ENCODE results near the gene CTPS2. TPM values are rescaled to one million over a fixed set of nuclear protein-coding genes. Genes with fewer than 3 reads are reported as not detected.

CTPS2 gene
- total RNA-seq, 1 experiment from 2014 or later, result 9.6 TPM

- H3K36me3 ChIP-seq (ENCODE audit: control insufficient read depth in 1 of 2, insufficient read depth in 2 of 2, low read length in 2 of 2), result no peaks in the 10 kb centered on the region
- no peaks in the 10 kb centered on the region for H3K79me2 ChIP-seq (ENCODE audit: insufficient read depth, low read length)
- no peak overlapping the region for H3K4me2 ChIP-seq (ENCODE audit: low read length)
- H3K9me3 ChIP-seq (ENCODE audit: control insufficient read depth in 1 of 2, insufficient read depth in 1 of 2, low read depth in 1 of 2, low read length in 2 of 2), result no peaks in the 10 kb centered on the region
- H3K9me2 ChIP-seq (ENCODE audit: insufficient read depth), result no peaks in the 10 kb centered on the region
- no peaks in the 10 kb centered on the region for H4K20me1 ChIP-seq (ENCODE audit: insufficient read depth)
- no peak overlapping the region for H3K4me3 ChIP-seq (replicated peaks in 1 of 2; ENCODE audit: low read depth in 1 of 2, low read length in 2 of 2)
- intact Hi-C loops (cut with micrococcal nuclease), result no loop called here
- no peak for DNase-seq (ENCODE audit: low read depth, low spot score)
- POLR2A ChIA-PET, result no interaction called here
- CTCF ChIA-PET, result no interaction called here
- H2AFZ ChIP-seq (ENCODE audit: low read depth, low read length, poor library complexity, severe bottlenecking), result no peak overlapping the region
- no TSS peak for BruUV-seq (replicated peaks)
- no peak for ATAC-seq
- RAD21 ChIA-PET (ENCODE audit: low non-redundant PET in 1 of 2, low total read pairs in 2 of 2, uncharacterized antibody in 2 of 2, unreplicated experiment in 2 of 2), result no interaction called here
- H3K9ac ChIP-seq (ENCODE audit: low read length), result no peak overlapping the region
- no peaks in the 10 kb centered on the region for H3K27me3 ChIP-seq (ENCODE audit: insufficient read depth, low read length)
- TF ChIP-seq POLR2A (IDR thresholded peaks at IDR 0.05; ENCODE audit: borderline replicate concordance, extremely low read depth, insufficient read depth, insufficient read length) (no peak), EGR1 (IDR thresholded peaks at IDR 0.05; ENCODE audit: low read depth) (no peak), ZFX (IDR thresholded peaks at IDR 0.05) (no peak), ZNF274 (IDR thresholded peaks at IDR 0.05; ENCODE audit: low read depth, low read length) (no peak), ELF1 (IDR thresholded peaks at IDR 0.05; ENCODE audit: borderline replicate concordance, low read depth) (no peak), SP1 (IDR thresholded peaks at IDR 0.05; ENCODE audit: low read depth) (no peak), POLR2AphosphoS5 (IDR thresholded peaks at IDR 0.05; ENCODE audit: low read depth, low read length) (no peak)
- TF ChIP-seq, protein P1, sequence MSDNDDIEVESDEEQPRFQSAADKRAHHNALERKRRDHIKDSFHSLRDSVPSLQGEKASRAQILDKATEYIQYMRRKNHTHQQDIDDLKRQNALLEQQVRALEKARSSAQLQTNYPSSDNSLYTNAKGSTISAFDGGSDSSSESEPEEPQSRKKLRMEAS (IDR thresholded peaks at IDR 0.05), result no peak
- TF ChIP-seq, protein P2, sequence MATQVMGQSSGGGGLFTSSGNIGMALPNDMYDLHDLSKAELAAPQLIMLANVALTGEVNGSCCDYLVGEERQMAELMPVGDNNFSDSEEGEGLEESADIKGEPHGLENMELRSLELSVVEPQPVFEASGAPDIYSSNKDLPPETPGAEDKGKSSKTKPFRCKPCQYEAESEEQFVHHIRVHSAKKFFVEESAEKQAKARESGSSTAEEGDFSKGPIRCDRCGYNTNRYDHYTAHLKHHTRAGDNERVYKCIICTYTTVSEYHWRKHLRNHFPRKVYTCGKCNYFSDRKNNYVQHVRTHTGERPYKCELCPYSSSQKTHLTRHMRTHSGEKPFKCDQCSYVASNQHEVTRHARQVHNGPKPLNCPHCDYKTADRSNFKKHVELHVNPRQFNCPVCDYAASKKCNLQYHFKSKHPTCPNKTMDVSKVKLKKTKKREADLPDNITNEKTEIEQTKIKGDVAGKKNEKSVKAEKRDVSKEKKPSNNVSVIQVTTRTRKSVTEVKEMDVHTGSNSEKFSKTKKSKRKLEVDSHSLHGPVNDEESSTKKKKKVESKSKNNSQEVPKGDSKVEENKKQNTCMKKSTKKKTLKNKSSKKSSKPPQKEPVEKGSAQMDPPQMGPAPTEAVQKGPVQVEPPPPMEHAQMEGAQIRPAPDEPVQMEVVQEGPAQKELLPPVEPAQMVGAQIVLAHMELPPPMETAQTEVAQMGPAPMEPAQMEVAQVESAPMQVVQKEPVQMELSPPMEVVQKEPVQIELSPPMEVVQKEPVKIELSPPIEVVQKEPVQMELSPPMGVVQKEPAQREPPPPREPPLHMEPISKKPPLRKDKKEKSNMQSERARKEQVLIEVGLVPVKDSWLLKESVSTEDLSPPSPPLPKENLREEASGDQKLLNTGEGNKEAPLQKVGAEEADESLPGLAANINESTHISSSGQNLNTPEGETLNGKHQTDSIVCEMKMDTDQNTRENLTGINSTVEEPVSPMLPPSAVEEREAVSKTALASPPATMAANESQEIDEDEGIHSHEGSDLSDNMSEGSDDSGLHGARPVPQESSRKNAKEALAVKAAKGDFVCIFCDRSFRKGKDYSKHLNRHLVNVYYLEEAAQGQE (IDR thresholded peaks at IDR 0.05; ENCODE audit: low read depth), result no peak
- peaks cover 0 to 6% of the 10 kb centered on the region in 2 experiments; a peak in 1 of 4 replicates for H3K4me1 ChIP-seq (ENCODE audit: control insufficient read depth in 1 of 2, insufficient read depth in 2 of 2, low read length in 2 of 2)
- H3K27ac ChIP-seq (ENCODE audit: low read depth, low read length), result no peak overlapping the region
Observed at GRCh38 chrX:16659321-16659720, 53.1 kb downstream of the CTPS2 start.

All from HCT116 (cell line).